Tibial artery (tissue), 4 donors: ENCODE data around the gene GIMAP8.

Experiments used
- DNase-seq, 2 donors: peaks; one replicate each; pipeline ENCODE4 v3.0.0-alpha.2; 2019
- H3K27ac ChIP-seq, 2 donors: fragments of 200-600 bp; sonication (generic) in 1 of 2; 1 replicate in 1 of 2; 2 replicates in 1 of 2; pipeline ENCODE4 v1.5.1; 2018 to 2019; ENCODE audit warnings: mild to moderate bottlenecking in 1 of 2
- H3K27me3 ChIP-seq, 2 donors: fragments of 200-600 bp; sonication (generic) in 1 of 2; one replicate each; pipeline versions ENCODE4 v1.5.1 to v1.6.0; 2016 to 2019
- H3K36me3 ChIP-seq, 3 donors: fragments of 200-600 bp; sonication (generic) in 2 of 3; one replicate each; pipeline ENCODE4 v1.5.1; 2016 to 2019; ENCODE audit warnings: mild to moderate bottlenecking in 2 of 3
- H3K4me1 ChIP-seq, 4 donors: fragments of 200-600 bp; sonication (generic) in 2 of 4; 1 replicate in 3 of 4; 2 replicates in 1 of 4; pipeline ENCODE4 v1.5.1; 2016 to 2019
- H3K4me3 ChIP-seq, 2 donors: fragments of 200-600 bp; sonication (generic) in 1 of 2; 1 replicate in 1 of 2; 2 replicates in 1 of 2; pipeline ENCODE4 v1.5.1; 2018 to 2019; ENCODE audit warnings: mild to moderate bottlenecking in 2 of 2
- H3K9me3 ChIP-seq, 3 donors: fragments of 200-600 bp; sonication (generic) in 1 of 3; one replicate each; pipeline ENCODE4 v1.5.1; 2016 to 2019
- intact Hi-C: fragments of 100-400 bp; cut with DNase I; formaldehyde crosslinking; loops from one replicate; pipeline ENCODE4 v1.15.0; 2023; ENCODE audit warnings: low total_unique reads
- TF ChIP-seq, protein P1 (sequence below), 2 experiments: fragments of 200-600 bp in 1 of 2; fragments of 450-650 bp in 1 of 2; IDR thresholded peaks; one replicate each; pipeline ENCODE4 v1.5.1; 2017 to 2019; ENCODE audit warnings: antibody characterized with exemption in 2 of 2, mild to moderate bottlenecking in 1 of 2, moderate library complexity in 1 of 2

Gene GIMAP8

GRCh38 chr7:150413640-150414081, 36.8 kb upstream of the GIMAP8 start:
- Histone ChIP-seq H3K36me3 (peaks cover 0 to 37% (median 10%) of the 10 kb centered on the region in 3 donors), H3K27me3 (no peaks in the 10 kb centered on the region), H3K4me3 (no peak overlapping the region), H3K4me1 (no peaks in the 10 kb centered on the region), H3K9me3 (no peaks in the 10 kb centered on the region), H3K27ac (no peak overlapping the region)
- no peak for DNase-seq
- TF ChIP-seq, protein P1, sequence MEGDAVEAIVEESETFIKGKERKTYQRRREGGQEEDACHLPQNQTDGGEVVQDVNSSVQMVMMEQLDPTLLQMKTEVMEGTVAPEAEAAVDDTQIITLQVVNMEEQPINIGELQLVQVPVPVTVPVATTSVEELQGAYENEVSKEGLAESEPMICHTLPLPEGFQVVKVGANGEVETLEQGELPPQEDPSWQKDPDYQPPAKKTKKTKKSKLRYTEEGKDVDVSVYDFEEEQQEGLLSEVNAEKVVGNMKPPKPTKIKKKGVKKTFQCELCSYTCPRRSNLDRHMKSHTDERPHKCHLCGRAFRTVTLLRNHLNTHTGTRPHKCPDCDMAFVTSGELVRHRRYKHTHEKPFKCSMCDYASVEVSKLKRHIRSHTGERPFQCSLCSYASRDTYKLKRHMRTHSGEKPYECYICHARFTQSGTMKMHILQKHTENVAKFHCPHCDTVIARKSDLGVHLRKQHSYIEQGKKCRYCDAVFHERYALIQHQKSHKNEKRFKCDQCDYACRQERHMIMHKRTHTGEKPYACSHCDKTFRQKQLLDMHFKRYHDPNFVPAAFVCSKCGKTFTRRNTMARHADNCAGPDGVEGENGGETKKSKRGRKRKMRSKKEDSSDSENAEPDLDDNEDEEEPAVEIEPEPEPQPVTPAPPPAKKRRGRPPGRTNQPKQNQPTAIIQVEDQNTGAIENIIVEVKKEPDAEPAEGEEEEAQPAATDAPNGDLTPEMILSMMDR (IDR thresholded peaks at IDR 0.05), result no peak
- intact Hi-C loops, result no loop called here

DNA sequence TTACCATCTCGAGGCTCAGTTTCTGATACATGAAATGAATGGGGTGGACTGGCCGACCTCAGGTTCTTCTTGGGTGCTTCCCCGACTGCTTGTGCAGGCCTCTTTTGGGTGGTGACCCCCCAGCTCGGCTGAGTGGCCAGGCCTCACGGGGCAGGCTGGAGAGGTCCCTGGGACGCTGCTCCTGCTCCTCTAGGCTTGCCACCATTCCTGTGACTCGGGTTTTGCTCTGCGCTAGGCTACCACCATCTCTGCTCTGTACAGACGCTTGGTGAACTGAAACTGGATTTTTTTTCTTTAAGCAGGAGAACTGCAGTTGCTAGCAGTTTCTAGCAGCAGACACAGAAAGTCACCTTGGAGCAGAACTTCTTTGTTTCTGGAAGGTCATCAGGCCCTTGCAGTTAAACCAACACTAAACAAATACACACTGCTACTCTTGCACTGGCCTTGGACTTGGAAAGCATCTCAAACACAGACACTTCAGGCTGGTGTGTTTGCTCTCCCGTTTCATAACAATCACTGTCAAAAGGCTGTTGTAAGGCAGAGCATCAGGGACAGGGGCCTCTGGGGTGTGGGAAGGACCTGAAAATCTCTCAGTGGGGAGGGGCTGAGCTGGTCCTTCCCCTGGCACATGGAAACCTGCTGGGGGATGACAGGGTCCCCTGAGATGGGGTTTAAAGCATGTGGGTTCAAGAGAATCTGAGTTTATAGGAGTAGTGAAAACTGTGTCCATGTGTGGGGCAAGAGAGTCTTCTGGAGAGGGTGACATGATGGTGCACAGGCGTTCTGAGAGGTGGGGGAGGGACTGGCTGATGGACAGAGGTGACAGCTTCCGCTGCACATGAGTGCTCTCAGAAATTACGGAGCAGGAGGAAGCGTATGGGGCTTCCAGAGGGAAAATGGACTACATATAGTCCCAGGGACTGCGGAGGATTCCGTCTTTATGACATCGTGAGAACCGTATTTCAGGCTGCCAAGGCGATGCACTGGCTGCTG, 35.0 kb upstream of the GIMAP8 start:
- TF ChIP-seq, protein P1 (IDR thresholded peaks at IDR 0.05), result no peak
- intact Hi-C loops, result no loop called here
- H3K27me3 ChIP-seq, result no peaks in the 10 kb centered on the region
- no peaks in the 10 kb centered on the region for H3K9me3 ChIP-seq
- H3K27ac ChIP-seq, result no peak overlapping the region
- no peak for DNase-seq
- H3K4me3 ChIP-seq, result no peak overlapping the region
- no peaks in the 10 kb centered on the region for H3K4me1 ChIP-seq
- peaks cover 0 to 25% (median 2%) of the 10 kb centered on the region in 3 donors for H3K36me3 ChIP-seq

- Histone ChIP-seq H3K27ac (no peak overlapping the region), H3K36me3 (peaks cover 0 to 7% (median 0%) of the 10 kb centered on the region in 3 donors), H3K27me3 (no peaks in the 10 kb centered on the region), H3K4me3 (no peak overlapping the region), H3K9me3 (no peaks in the 10 kb centered on the region), H3K4me1 (no peaks in the 10 kb centered on the region)
- intact Hi-C loops, result no loop called here
- DNase-seq, result no peak
- TF ChIP-seq, protein P1 (IDR thresholded peaks at IDR 0.05), result no peak
Observed at GRCh38 chr7:150417239-150417638, 33.2 kb upstream of the GIMAP8 start.

GRCh38 chr7:150417863-150418262, 32.6 kb upstream of the GIMAP8 start:
- peaks cover 0 to under 1% (median 0%) of the 10 kb centered on the region in 3 donors for H3K36me3 ChIP-seq
- TF ChIP-seq, protein P1 (IDR thresholded peaks at IDR 0.05), result no peak
- no peaks in the 10 kb centered on the region for H3K27me3 ChIP-seq
- intact Hi-C loops, result no loop called here
- no peak overlapping the region for H3K4me3 ChIP-seq
- no peaks in the 10 kb centered on the region for H3K4me1 ChIP-seq
- no peak overlapping the region for H3K27ac ChIP-seq
- no peak for DNase-seq
- H3K9me3 ChIP-seq, result no peaks in the 10 kb centered on the region

DNA sequence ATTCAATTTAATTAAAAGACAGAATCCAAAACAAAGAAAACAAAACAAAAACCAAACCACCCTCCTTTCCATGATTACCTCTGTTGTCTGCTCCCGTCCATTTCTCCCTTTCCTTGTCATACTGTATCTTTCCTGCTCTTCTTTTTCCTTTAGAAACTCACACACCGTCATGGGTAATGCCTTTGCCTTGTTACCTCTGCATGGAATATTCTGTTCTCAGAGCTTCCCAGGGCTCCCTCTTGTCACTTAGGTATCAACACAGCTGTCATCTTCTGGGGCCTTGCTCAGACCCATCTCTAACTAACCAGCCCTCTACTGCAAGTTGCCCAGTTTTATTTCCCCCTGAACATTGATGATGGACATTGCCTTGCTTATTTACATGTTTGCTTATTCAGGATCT, 30.2 kb upstream of the GIMAP8 start:
- no peaks in the 10 kb centered on the region for H3K4me1 ChIP-seq
- intact Hi-C loops, result no loop called here
- H3K27ac ChIP-seq, result no peak overlapping the region

More for the DNA sequence above, 30.2 kb upstream of the GIMAP8 start:
- no peaks in the 10 kb centered on the region for H3K36me3 ChIP-seq
- TF ChIP-seq, protein P1 (IDR thresholded peaks at IDR 0.05), result no peak
- no peaks in the 10 kb centered on the region for H3K9me3 ChIP-seq
- no peak for DNase-seq
- H3K27me3 ChIP-seq, result no peaks in the 10 kb centered on the region
- no peak overlapping the region for H3K4me3 ChIP-seq
